ENCODE measurements around the gene RDH5. TPM values are rescaled to one million over a fixed set of nuclear protein-coding genes. Genes with fewer than 3 reads are reported as not detected.

The RDH5 gene
- total and polyA plus RNA-seq, 2 of the 4 experiments (the other 2 are of a cell fraction): 7.3 to 18.8 TPM

DNA sequence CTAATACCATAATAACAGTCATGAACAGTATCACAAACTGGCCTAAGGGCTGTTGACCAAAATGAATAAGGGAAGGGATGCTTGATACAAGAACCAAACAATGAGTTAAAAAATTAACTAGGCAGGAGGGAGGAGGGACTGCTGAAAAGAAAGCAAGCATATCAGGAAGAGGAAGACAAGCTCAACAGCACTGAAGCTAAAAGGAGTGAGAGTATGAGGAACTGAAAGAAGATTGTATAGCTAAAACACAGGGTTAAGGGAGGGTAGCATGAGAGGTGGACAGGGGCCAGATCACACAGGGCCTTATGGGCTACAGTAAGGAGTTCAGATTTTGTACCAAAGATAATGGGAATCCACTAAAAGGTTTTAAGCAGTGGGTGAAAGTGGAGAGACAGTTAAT lies 46.6 kb upstream of the RDH5 start:
- intact Hi-C loops (cut with micrococcal nuclease): no loop called here
- no peak overlapping the region for H2AK5ac ChIP-seq (ENCODE audit: low read depth, low read length)
- CTCF ChIA-PET: interaction anchor here (0.7 kb wide), 1 partner anchor 47 kb away, joined by 3 read pairs; no protein-coding TSS in a partner anchor

More for the DNA sequence above, 46.6 kb upstream of the RDH5 start:
- BruUV-seq (replicated peaks): no TSS peak
- H3K9me3 ChIP-seq (ENCODE audit: control insufficient read depth, insufficient read depth, low read length): no peaks in the 10 kb centered on the region
- no peak overlapping the region for H4K8ac ChIP-seq (ENCODE audit: low read depth in 2 of 2, low read length in 2 of 2)
- no peaks in the 10 kb centered on the region for H3K4me1 ChIP-seq (ENCODE audit: control insufficient read depth, insufficient read depth, low read length)
- H3K56ac ChIP-seq (ENCODE audit: extremely low read depth, insufficient read depth, low read length): no peak overlapping the region
- H2AFZ ChIP-seq (replicated peaks; ENCODE audit: low read length, poor library complexity): no peak overlapping the region
- in situ Hi-C loops (cut with MboI; ENCODE audit: low sequenced_read_pairs) (no loop called here), dilution Hi-C loops (cut with HindIII; ENCODE audit: low sequenced_read_pairs, unreplicated experiment) (no loop called here)
- no peak overlapping the region for H3K9ac ChIP-seq (ENCODE audit: low read depth, low read length)
- H4K20me1 ChIP-seq (ENCODE audit: insufficient read depth, low read length): no peaks in the 10 kb centered on the region
- POLR2A ChIA-PET (ENCODE audit: unreplicated experiment): no interaction called here
- H3K14ac ChIP-seq (replicated peaks; ENCODE audit: low read depth, low read length): no peak overlapping the region
- no peaks in the 10 kb centered on the region for H3K79me1 ChIP-seq (ENCODE audit: low read depth in 1 of 2, low read length in 2 of 2)
- H2BK15ac ChIP-seq (ENCODE audit: low read depth, low read length): no peak overlapping the region
- H3K4ac ChIP-seq (ENCODE audit: low read depth, low read length): no peak overlapping the region
- no peak overlapping the region for H3K18ac ChIP-seq (ENCODE audit: low read depth, low read length)
- no peak overlapping the region for H3K27ac ChIP-seq (ENCODE audit: insufficient read depth, low read length)
- H3K23ac ChIP-seq (ENCODE audit: low read depth, low read length): no peak overlapping the region
- H3K27me3 ChIP-seq (ENCODE audit: control insufficient read depth, insufficient read depth, low read length): peaks cover 3% of the 10 kb centered on the region
- no peak overlapping the region for H2AK9ac ChIP-seq (replicated peaks; ENCODE audit: low read depth, low read length, poor library complexity)
- no peak overlapping the region for H3K4me2 ChIP-seq (ENCODE audit: low read depth, low read length)
- no peaks in the 10 kb centered on the region for H3K36me3 ChIP-seq (ENCODE audit: control insufficient read depth, insufficient read depth, low read length)
- no peak overlapping the region for H2BK20ac ChIP-seq (ENCODE audit: low read depth, low read length)
- TF ChIP-seq MAZ (IDR thresholded peaks at IDR 0.05; ENCODE audit: borderline replicate concordance, low read depth, low read length) (no peak), RAD21 (IDR thresholded peaks at IDR 0.05; ENCODE audit: low read length) (no peak), MXI1 (IDR thresholded peaks at IDR 0.05; ENCODE audit: borderline replicate concordance, low read depth, low read length) (no peak), CEBPB (IDR thresholded peaks at IDR 0.05; ENCODE audit: low read depth, low read length) (no peak), BHLHE40 (IDR thresholded peaks at IDR 0.05; ENCODE audit: low read depth, low read length) (no peak), RFX5 (IDR thresholded peaks at IDR 0.05; ENCODE audit: low read depth, low read length) (no peak), FOS (IDR thresholded peaks at IDR 0.05; ENCODE audit: low read depth, low read length) (no peak), RCOR1 (IDR thresholded peaks at IDR 0.05; ENCODE audit: insufficient replicate concordance, low read length) (no peak), NFE2L2 (IDR thresholded peaks at IDR 0.05; ENCODE audit: low read depth, low read length) (no peak)
- TF ChIP-seq, protein P1, sequence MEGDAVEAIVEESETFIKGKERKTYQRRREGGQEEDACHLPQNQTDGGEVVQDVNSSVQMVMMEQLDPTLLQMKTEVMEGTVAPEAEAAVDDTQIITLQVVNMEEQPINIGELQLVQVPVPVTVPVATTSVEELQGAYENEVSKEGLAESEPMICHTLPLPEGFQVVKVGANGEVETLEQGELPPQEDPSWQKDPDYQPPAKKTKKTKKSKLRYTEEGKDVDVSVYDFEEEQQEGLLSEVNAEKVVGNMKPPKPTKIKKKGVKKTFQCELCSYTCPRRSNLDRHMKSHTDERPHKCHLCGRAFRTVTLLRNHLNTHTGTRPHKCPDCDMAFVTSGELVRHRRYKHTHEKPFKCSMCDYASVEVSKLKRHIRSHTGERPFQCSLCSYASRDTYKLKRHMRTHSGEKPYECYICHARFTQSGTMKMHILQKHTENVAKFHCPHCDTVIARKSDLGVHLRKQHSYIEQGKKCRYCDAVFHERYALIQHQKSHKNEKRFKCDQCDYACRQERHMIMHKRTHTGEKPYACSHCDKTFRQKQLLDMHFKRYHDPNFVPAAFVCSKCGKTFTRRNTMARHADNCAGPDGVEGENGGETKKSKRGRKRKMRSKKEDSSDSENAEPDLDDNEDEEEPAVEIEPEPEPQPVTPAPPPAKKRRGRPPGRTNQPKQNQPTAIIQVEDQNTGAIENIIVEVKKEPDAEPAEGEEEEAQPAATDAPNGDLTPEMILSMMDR (conservative IDR thresholded peaks at IDR 0.05; ENCODE audit: low read depth, low read length): no peak
- H3K4me3 ChIP-seq (ENCODE audit: insufficient read depth, low read depth, low read length): no peak overlapping the region
- no peak for ATAC-seq (ENCODE audit: low read depth)
- no peak overlapping the region for H2BK5ac ChIP-seq (ENCODE audit: low read depth, low read length, poor library complexity, severe bottlenecking)
- H4K91ac ChIP-seq (ENCODE audit: insufficient read depth, low read depth, low read length): no peak overlapping the region
- H2BK120ac ChIP-seq (ENCODE audit: low read depth, low read length): no peak overlapping the region
- DNase-seq: no peak
- H3K9me1 ChIP-seq (ENCODE audit: insufficient read depth, low read length): no peaks in the 10 kb centered on the region
- H4K5ac ChIP-seq (ENCODE audit: low read depth, low read length): no peak overlapping the region
